ENCODE measurements around the gene TSPEAR.
A peak's percentile ranks its signal among the peaks of the same experiment; 100 is the strongest.

The TSPEAR gene

GRCh38 chr21:44718093-44718492, 6.7 kb upstream of the TSPEAR start:
- DNase-seq, result no peak

GRCh38 chr21:44716984-44717383, 5.6 kb upstream of the TSPEAR start:
- no peak for DNase-seq

GRCh38 chr21:44714905-44715304, 3.5 kb upstream of the TSPEAR start:
- no peak for DNase-seq

GRCh38 chr21:44713846-44714245, 2.5 kb upstream of the TSPEAR start:
- DNase-seq, result no peak

- DNase-seq, result no peak
These were observed 1.8 kb upstream of the TSPEAR start for GRCh38 chr21:44713130-44713529.

- DNase-seq, result no peak
These were observed 1.0 kb upstream of the TSPEAR start for GRCh38 chr21:44712203-44713028.

GRCh38 chr21:44710756-44711326, 531 bp downstream of the TSPEAR start:
- DNase-seq, result peak; percentile 45

- no peak for DNase-seq
These were observed 1.1 kb downstream of the TSPEAR start for GRCh38 chr21:44710294-44710665.

- DNase-seq, result peak; percentile 1
These were observed 1.7 kb downstream of the TSPEAR start for GRCh38 chr21:44709426-44710293.

- no peak for DNase-seq
These were observed 2.4 kb downstream of the TSPEAR start for GRCh38 chr21:44708866-44709425.

- no peak for DNase-seq
These were observed 3.0 kb downstream of the TSPEAR start for GRCh38 chr21:44708213-44708865.

- DNase-seq, result no peak
These were observed 4.4 kb downstream of the TSPEAR start for GRCh38 chr21:44706706-44707581.

GRCh38 chr21:44706026-44706705, 5.2 kb downstream of the TSPEAR start:
- no peak for DNase-seq

- DNase-seq, result no peak
These were observed 6.8 kb downstream of the TSPEAR start for GRCh38 chr21:44704636-44705001.

- DNase-seq, result no peak
These were observed 7.4 kb downstream of the TSPEAR start for GRCh38 chr21:44703731-44704635.

GRCh38 chr21:44702973-44703730, 8.2 kb downstream of the TSPEAR start:
- DNase-seq, result peak; percentile 4

GRCh38 chr21:44702111-44702972, 9.0 kb downstream of the TSPEAR start:
- DNase-seq, result no peak

- no peak for DNase-seq
These were observed 9.8 kb downstream of the TSPEAR start for GRCh38 chr21:44701541-44701940.

Data from NCI-H774 (cell line).